SK-N-MC (cell line): Measurements from ENCODE around the gene RPS13.
"Not testable (repeated sequence)": the region's sequence is repeated elsewhere in the genome, so short reads cannot be mapped to it uniquely, and the experiment has no call there.

Experiments
- DNase-seq: peaks from one replicate; pipeline ENCODE4 v3.0.0-alpha.2; 2011; ENCODE audit warnings: low read depth, low spot score
- H3K27ac ChIP-seq: fragments of 200-600 bp; sonication (generic); 2 replicates; pipeline ENCODE4 v1.5.1; 2016; ENCODE audit warnings: mixed run types
- H3K36me3 ChIP-seq: fragments of 200-600 bp; sonication (generic); 2 replicates; pipeline ENCODE4 v1.6.1; 2017; ENCODE audit warnings: antibody characterized with exemption, low read length, mixed read lengths; ENCODE audit not compliant: insufficient read depth
- H3K4me3 ChIP-seq: fragments of 200-600 bp; sonication (generic); 2 replicates; pipeline ENCODE4 v1.5.1; 2016
- H3K9ac ChIP-seq: fragments of 200-600 bp; sonication (generic); 2 replicates; pipeline ENCODE4 v1.8.0; 2017; ENCODE audit warnings: mixed run types, mixed read lengths; ENCODE audit not compliant: insufficient read length
- H3K9me3 ChIP-seq: fragments of 200-600 bp; sonication (generic); 2 replicates; pipeline ENCODE4 v1.6.1; 2017; ENCODE audit warnings: low read depth, mild to moderate bottlenecking, antibody characterized with exemption, low read length, moderate library complexity, mixed read lengths
- EZH2 ChIP-seq: fragments of 200-600 bp; sonication (generic); IDR thresholded peaks from one replicate; pipeline ENCODE4 v1.6.1; 2017; ENCODE audit warnings: antibody characterized with exemption
- FOXP2 ChIP-seq: optimal IDR thresholded peaks from 2 replicates; pipeline ENCODE3; 2011; ENCODE audit warnings: mild to moderate bottlenecking, moderate library complexity; ENCODE audit not compliant: insufficient read depth; ENCODE audit errors: extremely low read length, control extremely low read depth
- POLR2AphosphoS5 ChIP-seq: IDR thresholded peaks from 2 replicates; pipeline ENCODE4 v1.6.1; 2012; ENCODE audit warnings: mild to moderate bottlenecking, low read depth, low read length, borderline replicate concordance

RPS13 gene

GRCh38 chr11:17077240-17077519 lies 287 bp downstream of the RPS13 start:
- H3K4me3 ChIP-seq, result peak overlapping the region; percentile 80
- peak overlapping the region; percentile 96 for H3K9ac ChIP-seq
- TF ChIP-seq EZH2 (no peak), FOXP2 (no peak), POLR2AphosphoS5 (no peak)
- no peaks in the 10 kb centered on the region for H3K9me3 ChIP-seq
- H3K27ac ChIP-seq, result peak overlapping the region; percentile 84
- H3K36me3 ChIP-seq, result peaks cover 45% of the 10 kb centered on the region
- DNase-seq, result no peak

- H3K27ac ChIP-seq, result peak overlapping the region; percentile 84
- H3K36me3 ChIP-seq, result peaks cover 46% of the 10 kb centered on the region
These were observed 789 bp downstream of the RPS13 start for GRCh38 chr11:17076517-17077239.

GRCh38 chr11:17075506-17075905 lies 2.0 kb downstream of the RPS13 start:
- Histone ChIP-seq H3K9me3 (no peaks in the 10 kb centered on the region), H3K4me3 (peak overlapping the region; percentile 80), H3K36me3 (peaks cover 46% of the 10 kb centered on the region), H3K9ac (peak overlapping the region; percentile 72), H3K27ac (peak overlapping the region; percentile 38)
- TF ChIP-seq EZH2 (no peak), POLR2AphosphoS5 (no peak), FOXP2 (no peak)
- DNase-seq, result no peak

More at GRCh38 chr11:17076517-17077239, 789 bp downstream of the RPS13 start:
- no peak for DNase-seq
- TF ChIP-seq FOXP2 (no peak), POLR2AphosphoS5 (0 out of 2 replicates have a peak, but pooled peaks have one; percentile 28)
- Histone ChIP-seq H3K9me3 (no peaks in the 10 kb centered on the region), H3K9ac (peak overlapping the region; percentile 96), H3K4me3 (peak overlapping the region; percentile 80)

GRCh38 chr11:17073370-17074027 lies 4.0 kb downstream of the RPS13 start:
- no peak for TF ChIP-seq FOXP2
- no peak for TF ChIP-seq EZH2
- TF ChIP-seq POLR2AphosphoS5, result no peak
- H3K9me3 ChIP-seq, result no peaks in the 10 kb centered on the region
- no peak for DNase-seq
- H3K9ac ChIP-seq, result no peak overlapping the region
- no peak overlapping the region for H3K27ac ChIP-seq
- no peak overlapping the region for H3K4me3 ChIP-seq
- H3K36me3 ChIP-seq, result peaks cover 46% of the 10 kb centered on the region

GRCh38 chr11:17067417-17067816 lies 10.1 kb downstream of the RPS13 start:
- no peak overlapping the region for H3K9ac ChIP-seq
- peaks cover 4% of the 10 kb centered on the region; the same call in 1 of the 2 replicates for H3K36me3 ChIP-seq
- H3K4me3 ChIP-seq, result no peak overlapping the region
- H3K9me3 ChIP-seq, result no peaks in the 10 kb centered on the region
- no peak for DNase-seq
- no peak overlapping the region for H3K27ac ChIP-seq
- no peak for TF ChIP-seq FOXP2
- no peak for TF ChIP-seq POLR2AphosphoS5
- TF ChIP-seq EZH2, result no peak

GRCh38 chr11:17066691-17067090 lies 10.8 kb downstream of the RPS13 start:
- TF ChIP-seq FOXP2 (no peak), POLR2AphosphoS5 (no peak), EZH2 (no peak)
- H3K36me3 ChIP-seq, result no peaks in the 10 kb centered on the region
- no peak overlapping the region for H3K27ac ChIP-seq
- DNase-seq, result no peak
- no peak overlapping the region for H3K4me3 ChIP-seq
- H3K9ac ChIP-seq, result no peak overlapping the region
- no peaks in the 10 kb centered on the region for H3K9me3 ChIP-seq

- no peaks in the 10 kb centered on the region for H3K36me3 ChIP-seq
- H3K9ac ChIP-seq, result no peak overlapping the region
- no peaks in the 10 kb centered on the region for H3K9me3 ChIP-seq
- no peak for TF ChIP-seq POLR2AphosphoS5
- no peak for TF ChIP-seq EZH2
- TF ChIP-seq FOXP2, result no peak
- no peak for DNase-seq
- H3K4me3 ChIP-seq, result no peak overlapping the region
- H3K27ac ChIP-seq, result no peak overlapping the region
These were observed 14.1 kb downstream of the RPS13 start for GRCh38 chr11:17063171-17064002.

GRCh38 chr11:17051146-17051545 lies 26.3 kb downstream of the RPS13 start:
- H3K9me3 ChIP-seq, H3K36me3 ChIP-seq, H3K27ac ChIP-seq, DNase-seq, H3K9ac ChIP-seq, H3K4me3 ChIP-seq: not testable (repeated sequence)

GRCh38 chr11:17048491-17048890 lies 29.0 kb downstream of the RPS13 start:
- not testable (repeated sequence) for H3K36me3 ChIP-seq, DNase-seq, H3K27ac ChIP-seq, H3K9ac ChIP-seq, H3K9me3 ChIP-seq, H3K4me3 ChIP-seq
